ENCODE results near the gene IFNGR2.
A peak's percentile ranks its signal among the peaks of the same experiment; 100 is the strongest.

IFNGR2 gene

GRCh38 chr21:33478182-33478581 is 75.0 kb downstream of the IFNGR2 start:
- H3K9me3 ChIP-seq (ENCODE audit: control insufficient read depth, low read length), result no peaks in the 10 kb centered on the region
- peak overlapping the region; percentile 84 for H3K4me3 ChIP-seq (ENCODE audit: low read depth, low read length)
- H3K36me3 ChIP-seq (ENCODE audit: control insufficient read depth, insufficient read depth, low read length), result no peaks in the 10 kb centered on the region
- TF ChIP-seq CTCF (IDR thresholded peaks at IDR 0.05), result no peak
- H3K27ac ChIP-seq, result no peak overlapping the region
- peak overlapping the region; percentile 68 for H3K4me2 ChIP-seq (ENCODE audit: low read length)
- H2AFZ ChIP-seq, result no peak overlapping the region
- H3K4me1 ChIP-seq, result no peaks in the 10 kb centered on the region
- H3K27me3 ChIP-seq (ENCODE audit: control insufficient read depth, insufficient read depth, low read length), result no peaks in the 10 kb centered on the region
- peaks cover 20% of the 10 kb centered on the region for H3K79me2 ChIP-seq
- H3K9ac ChIP-seq, result no peak overlapping the region

GRCh38 chr21:33478935-33479678 is 75.9 kb downstream of the IFNGR2 start:
- Histone ChIP-seq H3K27me3 (ENCODE audit: control insufficient read depth, insufficient read depth, low read length) (no peaks in the 10 kb centered on the region), H3K4me1 (no peaks in the 10 kb centered on the region), H3K9me3 (ENCODE audit: control insufficient read depth, low read length) (no peaks in the 10 kb centered on the region), H3K36me3 (ENCODE audit: control insufficient read depth, insufficient read depth, low read length) (no peaks in the 10 kb centered on the region), H3K4me3 (ENCODE audit: low read depth, low read length) (peak overlapping the region; percentile 84), H3K79me2 (peaks cover 17% of the 10 kb centered on the region), H2AFZ (peak overlapping the region; percentile 82), H3K9ac (peak overlapping the region; percentile 37), H3K27ac (peak overlapping the region; percentile 83), H3K4me2 (ENCODE audit: low read length) (peak overlapping the region; percentile 68)
- TF ChIP-seq CTCF (IDR thresholded peaks at IDR 0.05), result no peak

GRCh38 chr21:33479679-33480480 is 76.7 kb downstream of the IFNGR2 start, which contains the start of gene TMEM50B:
TMEM50B (minus strand) TSS chr21:33479974; CDS start chr21:33468885, 11,089 bp downstream.
- no peaks in the 10 kb centered on the region for H3K27me3 ChIP-seq (ENCODE audit: control insufficient read depth, insufficient read depth, low read length)
- H3K4me1 ChIP-seq, result no peaks in the 10 kb centered on the region
- peak within 1 kb of the TSS; percentile 37 for H3K9ac ChIP-seq
- peak within 1 kb of the TSS; percentile 84 for H3K4me3 ChIP-seq (ENCODE audit: low read depth, low read length)
- H3K9me3 ChIP-seq (ENCODE audit: control insufficient read depth, low read length), result no peaks in the 10 kb centered on the region
- H3K27ac ChIP-seq, result peak within 1 kb of the TSS; percentile 83
- H3K79me2 ChIP-seq, result peaks cover 14% of the 10 kb centered on the region
- peak within 1 kb of the TSS; percentile 96 for H3K4me2 ChIP-seq (ENCODE audit: low read length)
- H3K36me3 ChIP-seq (ENCODE audit: control insufficient read depth, insufficient read depth, low read length), result no peaks in the 10 kb centered on the region
- peak within 1 kb of the TSS; percentile 95 for H2AFZ ChIP-seq
- peak; percentile 40 for TF ChIP-seq CTCF (IDR thresholded peaks at IDR 0.05)

- Histone ChIP-seq H3K4me3 (ENCODE audit: low read depth, low read length) (peak overlapping the region; percentile 84), H2AFZ (peak overlapping the region; percentile 95), H3K4me2 (ENCODE audit: low read length) (peak overlapping the region; percentile 96), H3K27ac (peak overlapping the region; percentile 81), H3K9me3 (ENCODE audit: control insufficient read depth, low read length) (no peaks in the 10 kb centered on the region), H3K79me2 (peaks cover 7% of the 10 kb centered on the region), H3K9ac (no peak overlapping the region), H3K27me3 (ENCODE audit: control insufficient read depth, insufficient read depth, low read length) (no peaks in the 10 kb centered on the region), H3K4me1 (no peaks in the 10 kb centered on the region), H3K36me3 (ENCODE audit: control insufficient read depth, insufficient read depth, low read length) (no peaks in the 10 kb centered on the region)
- no peak for TF ChIP-seq CTCF (IDR thresholded peaks at IDR 0.05)
Observed at GRCh38 chr21:33480481-33481103, 77.4 kb downstream of the IFNGR2 start.
